Nasal cavity respiratory epithelium epithelial cell of viscerocranial mucosa (primary cell): ENCODE results near the gene GTPBP4. TPM values are rescaled to one million over a fixed set of nuclear protein-coding genes. Genes with fewer than 3 reads are reported as not detected.

Experiments used
- total RNA-seq: library from RNA; depleted of rRNA; stranded (reverse); fragments of >200 nt; gene quantifications from 2 replicates; pipeline ENCODE4 v1.2.3, GENCODE V29; 2014

Gene GTPBP4
- total RNA-seq, result 61.9 and 77.7 TPM in 2 replicates

DNA sequence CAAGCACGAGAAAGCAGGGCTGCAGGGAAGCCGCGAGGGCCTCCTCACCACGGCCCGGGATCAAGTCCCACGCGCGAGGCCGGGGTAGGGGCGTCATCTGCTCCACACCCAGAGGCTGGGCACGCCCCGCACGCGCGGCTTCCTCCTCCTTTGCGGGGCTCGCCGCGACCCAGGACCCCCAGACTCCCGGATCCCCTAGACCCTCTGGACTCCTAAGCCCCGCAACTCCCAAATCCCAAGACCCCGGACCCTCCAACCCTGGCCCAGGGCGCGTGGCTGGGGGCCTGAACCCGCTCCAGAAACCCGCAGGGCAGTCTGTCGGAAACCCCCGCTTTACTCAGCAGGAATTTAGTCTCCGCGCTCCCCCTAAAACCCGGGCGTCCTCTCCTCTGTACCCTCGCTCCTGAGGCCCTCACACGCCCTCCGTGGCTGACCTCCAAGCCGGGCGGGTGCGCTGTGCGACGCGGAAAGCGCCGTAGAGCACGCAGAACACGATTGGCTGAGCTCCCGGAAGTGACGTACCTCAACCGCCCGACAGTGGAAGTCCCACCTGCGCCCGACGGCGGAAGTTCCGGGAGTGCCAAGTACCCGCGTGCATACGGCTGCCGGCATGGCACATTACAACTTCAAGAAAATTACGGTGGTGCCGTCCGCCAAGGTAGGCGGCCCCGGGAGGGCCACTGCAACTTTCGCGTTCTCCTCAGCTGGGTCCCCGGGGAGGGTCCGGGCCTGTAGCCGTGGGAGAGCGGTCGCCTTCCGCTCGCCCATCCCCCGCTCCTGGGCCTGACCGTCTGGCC, at the start of gene GTPBP4:
TSS of gene GTPBP4 (plus strand) at position 565 of the 797 bp plus-strand sequence. CDS start at position 611, 46 bp downstream.

GRCh38 chr10:1025683-1026082, 37.4 kb downstream of the GTPBP4 start, which contains the start of gene IDI2:
Gene IDI2, minus strand, starts transcription at chr10:1025859. Its CDS starts 1,136 bp downstream, at chr10:1024723.

DNA sequence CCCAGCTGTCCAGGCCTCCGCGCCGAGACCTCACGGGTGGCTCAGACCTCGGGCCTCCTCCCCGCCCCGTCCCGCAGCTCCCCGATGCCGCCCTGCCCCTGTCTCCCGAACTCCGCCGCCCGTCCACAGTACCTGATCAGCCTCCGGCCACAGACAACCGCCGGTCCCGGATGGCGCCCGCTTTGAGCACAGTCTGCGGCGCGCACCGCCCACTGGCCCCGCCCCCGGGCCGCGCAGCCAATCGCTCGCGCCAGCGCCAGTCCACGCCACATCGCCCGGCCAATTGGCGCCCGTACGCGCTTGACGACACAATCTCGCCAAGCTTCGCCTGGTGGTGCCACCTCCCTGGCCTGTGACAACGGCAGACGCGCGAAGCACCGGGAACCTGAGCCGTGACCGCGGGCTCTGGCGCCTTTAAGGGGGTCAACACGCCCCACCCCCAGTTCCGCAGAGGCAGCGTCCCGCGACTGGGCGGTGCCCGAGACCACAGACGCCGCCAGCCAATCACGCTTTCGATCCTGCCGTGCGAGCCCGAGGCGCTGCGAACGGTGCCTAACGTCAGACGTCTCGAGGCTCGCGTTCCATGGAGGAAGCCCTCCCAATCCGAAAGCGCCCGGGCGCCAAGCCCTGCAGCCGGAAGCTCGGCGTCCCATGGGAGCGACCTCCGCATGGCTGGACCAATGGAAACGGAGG, 60.6 kb downstream of the GTPBP4 start, which contains the start of gene IDI1:
TSS of gene IDI1 (minus strand) at position 388 of the 693 bp plus-strand sequence. CDS start at position 272, 116 bp downstream.

DNA sequence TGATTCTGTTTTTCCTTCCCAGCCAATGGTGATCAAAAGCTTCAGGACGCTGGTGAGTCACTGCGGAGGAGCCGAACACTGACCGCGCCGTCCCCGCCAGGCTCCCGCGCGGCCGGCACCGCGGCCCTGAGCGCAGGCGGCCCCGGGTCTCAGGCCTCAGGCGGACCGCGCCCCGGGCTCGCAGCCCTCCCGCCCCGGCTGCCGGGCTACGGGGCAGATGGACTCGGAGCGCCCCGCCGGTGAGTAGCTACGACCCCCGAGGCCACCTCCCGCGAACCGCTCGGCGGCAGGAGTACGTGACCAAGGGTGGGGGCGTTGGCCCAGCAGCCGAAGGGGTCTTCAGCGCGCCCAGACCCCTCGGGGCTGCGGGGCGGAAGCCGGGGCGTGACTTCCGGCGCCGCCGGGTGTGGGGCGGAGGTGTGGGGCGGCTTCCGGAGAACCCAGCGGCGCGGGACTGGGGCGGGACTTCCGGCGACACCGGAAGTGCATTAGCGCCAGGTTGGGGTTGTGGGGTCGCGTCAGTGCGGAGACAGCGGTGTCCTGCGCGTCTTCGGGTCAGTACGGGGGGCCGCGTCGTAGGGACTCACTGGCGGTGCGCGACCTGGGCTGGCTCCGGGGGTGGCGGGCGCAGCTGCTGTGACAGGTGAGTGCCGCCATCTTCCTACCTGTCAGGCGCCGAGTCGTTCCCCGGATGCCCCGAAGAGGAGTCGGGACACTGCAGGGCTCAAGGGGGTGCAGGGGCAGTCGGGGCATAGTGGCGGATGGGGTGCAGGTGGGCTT, 68.3 kb downstream of the GTPBP4 start, which contains the start of gene WDR37:
TSS of gene WDR37 (plus strand) at position 60 of the 780 bp plus-strand sequence. CDS start 15,771 bp downstream, outside the sequence.

Other genes starting within 250 kb of the GTPBP4 start
- 39.6 and 61.6 TPM in 2 replicates for gene LARP4B, start 56.7 kb upstream of the GTPBP4 start, total RNA-seq
- gene IDI2, start 37.4 kb downstream of the GTPBP4 start, total RNA-seq, result not detected in 2 replicates
- 76.2 and 89.5 TPM in 2 replicates for gene IDI1, start 60.7 kb downstream of the GTPBP4 start, total RNA-seq
- 13.0 and 20.2 TPM in 2 replicates for gene WDR37, start 68.0 kb downstream of the GTPBP4 start, total RNA-seq